ENCODE data around the gene SUSD6. TPM values are rescaled to one million over a fixed set of nuclear protein-coding genes. Genes with fewer than 3 reads are reported as not detected.

The SUSD6 gene
- polyA plus RNA-seq, 2 of the 4 experiments (the other 2 are of a cell fraction) = 4.3 to 7.0 TPM

DNA sequence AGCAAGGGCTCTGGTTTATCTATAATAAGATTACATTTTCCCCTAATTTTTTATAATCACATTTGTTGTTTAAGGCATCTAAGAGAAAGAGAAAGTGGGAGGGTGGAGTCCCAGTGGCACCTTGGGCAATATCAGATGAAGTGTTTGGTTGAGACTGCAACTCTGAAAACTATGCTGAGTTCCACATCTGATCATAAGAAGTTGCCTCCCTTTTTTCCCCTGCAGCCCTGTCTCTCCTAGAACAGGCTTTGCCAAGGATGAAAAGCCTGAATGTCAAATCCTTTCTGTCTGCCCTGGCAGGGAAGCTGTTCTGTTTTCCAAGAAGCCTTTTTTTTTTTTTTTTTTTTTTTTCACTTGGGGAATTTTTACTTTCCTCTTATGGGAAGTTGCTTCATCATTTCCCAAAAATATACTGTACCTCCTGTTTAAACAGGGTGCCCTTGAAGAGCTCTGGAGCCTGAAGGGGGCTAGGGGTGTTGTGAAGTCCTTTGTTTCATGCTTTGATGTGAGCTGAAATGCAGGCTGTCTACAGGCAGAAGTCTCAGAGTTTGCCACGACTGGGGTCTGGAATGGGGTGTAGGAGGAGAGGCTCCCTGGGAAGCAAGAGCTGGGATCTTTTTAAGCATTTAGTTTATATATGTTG lies 71.3 kb downstream of the SUSD6 start:
- Histone ChIP-seq H3K4me3 (no peak overlapping the region), H3K9me3 (no peaks in the 10 kb centered on the region), H3K4me2 (no peak overlapping the region), H3K4me1 (no peaks in the 10 kb centered on the region), H3K27ac (no peak overlapping the region)
- ChIA-PET CTCF (interaction anchor here (0.7 to 1.5 kb wide), 3 partner anchors 10 to 349 kb away, joined by 3 read pairs; no protein-coding TSS in a partner anchor), POLR2A (no interaction called here)
- no peak for TF ChIP-seq TFCP2L1 (CRISPR knock-in tag; IDR thresholded peaks at IDR 0.05)
- no peak for TF ChIP-seq TP53 (CRISPR knock-in tag; IDR thresholded peaks at IDR 0.05)
- TF ChIP-seq EP300 (IDR thresholded peaks at IDR 0.05) = no peak
- no peak for ATAC-seq
- no peak for DNase-seq (ENCODE audit: low read depth in 1 of 2, low spot score in 1 of 2)
- 56% methylated on average over 1 of the region's 1 CpG for WGBS (ENCODE audit: missing lambda C conversion rate)
- FAIRE-seq = no peak

DNA sequence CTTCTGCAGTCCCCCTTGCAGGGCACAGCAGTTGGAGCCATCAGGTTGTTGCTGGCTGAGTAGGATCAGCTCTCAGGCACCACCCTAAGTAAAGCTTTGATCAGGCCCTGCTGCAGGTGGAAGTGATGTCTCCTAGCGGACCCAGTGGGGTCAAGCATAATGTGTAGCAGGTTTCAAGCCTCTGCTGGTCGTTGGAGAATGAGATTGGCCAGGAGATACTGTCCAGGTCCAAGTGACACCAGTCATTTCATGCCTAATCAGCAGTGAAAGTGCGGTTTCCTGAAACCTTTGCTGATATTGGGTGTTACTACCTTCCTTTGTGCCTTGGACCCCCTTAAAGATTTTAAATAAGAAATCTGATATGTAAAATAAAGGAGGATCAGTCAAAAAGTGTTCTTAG lies 72.6 kb downstream of the SUSD6 start:
- FAIRE-seq = no peak
- H3K9me3 ChIP-seq = no peaks in the 10 kb centered on the region
- WGBS (ENCODE audit: missing lambda C conversion rate) = 64% methylated on average over 3 of the region's 3 CpGs
- ChIA-PET CTCF (interaction anchor here (1.7 kb wide), 1 partner anchor 72 kb away, joined by 4 read pairs; the partner anchor contains the start of gene SUSD6), POLR2A (no interaction called here)
- H3K4me2 ChIP-seq = no peak overlapping the region
- H3K27ac ChIP-seq = no peak overlapping the region
- no peak overlapping the region for H3K4me3 ChIP-seq
- no peak for ATAC-seq
- no peak for DNase-seq (ENCODE audit: low read depth in 1 of 2, low spot score in 1 of 2)
- H3K4me1 ChIP-seq = no peaks in the 10 kb centered on the region
- TF ChIP-seq BHLHE40 (IDR thresholded peaks at IDR 0.05; ENCODE audit: low read depth, low read length) = no peak
- TF ChIP-seq, protein P1, sequence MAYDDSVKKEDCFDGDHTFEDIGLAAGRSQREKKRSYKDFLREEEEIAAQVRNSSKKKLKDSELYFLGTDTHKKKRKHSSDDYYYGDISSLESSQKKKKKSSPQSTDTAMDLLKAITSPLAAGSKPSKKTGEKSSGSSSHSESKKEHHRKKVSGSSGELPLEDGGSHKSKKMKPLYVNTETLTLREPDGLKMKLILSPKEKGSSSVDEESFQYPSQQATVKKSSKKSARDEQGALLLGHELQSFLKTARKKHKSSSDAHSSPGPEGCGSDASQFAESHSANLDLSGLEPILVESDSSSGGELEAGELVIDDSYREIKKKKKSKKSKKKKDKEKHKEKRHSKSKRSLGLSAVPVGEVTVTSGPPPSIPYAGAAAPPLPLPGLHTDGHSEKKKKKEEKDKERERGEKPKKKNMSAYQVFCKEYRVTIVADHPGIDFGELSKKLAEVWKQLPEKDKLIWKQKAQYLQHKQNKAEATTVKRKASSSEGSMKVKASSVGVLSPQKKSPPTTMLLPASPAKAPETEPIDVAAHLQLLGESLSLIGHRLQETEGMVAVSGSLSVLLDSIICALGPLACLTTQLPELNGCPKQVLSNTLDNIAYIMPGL (CRISPR knock-in tag; IDR thresholded peaks at IDR 0.05; ENCODE audit: borderline replicate concordance) = no peak
- no peak for TF ChIP-seq RNF2 (IDR thresholded peaks at IDR 0.05; ENCODE audit: borderline replicate concordance, low read depth)
- no peak for TF ChIP-seq TP53 (CRISPR knock-in tag; IDR thresholded peaks at IDR 0.05)

DNA sequence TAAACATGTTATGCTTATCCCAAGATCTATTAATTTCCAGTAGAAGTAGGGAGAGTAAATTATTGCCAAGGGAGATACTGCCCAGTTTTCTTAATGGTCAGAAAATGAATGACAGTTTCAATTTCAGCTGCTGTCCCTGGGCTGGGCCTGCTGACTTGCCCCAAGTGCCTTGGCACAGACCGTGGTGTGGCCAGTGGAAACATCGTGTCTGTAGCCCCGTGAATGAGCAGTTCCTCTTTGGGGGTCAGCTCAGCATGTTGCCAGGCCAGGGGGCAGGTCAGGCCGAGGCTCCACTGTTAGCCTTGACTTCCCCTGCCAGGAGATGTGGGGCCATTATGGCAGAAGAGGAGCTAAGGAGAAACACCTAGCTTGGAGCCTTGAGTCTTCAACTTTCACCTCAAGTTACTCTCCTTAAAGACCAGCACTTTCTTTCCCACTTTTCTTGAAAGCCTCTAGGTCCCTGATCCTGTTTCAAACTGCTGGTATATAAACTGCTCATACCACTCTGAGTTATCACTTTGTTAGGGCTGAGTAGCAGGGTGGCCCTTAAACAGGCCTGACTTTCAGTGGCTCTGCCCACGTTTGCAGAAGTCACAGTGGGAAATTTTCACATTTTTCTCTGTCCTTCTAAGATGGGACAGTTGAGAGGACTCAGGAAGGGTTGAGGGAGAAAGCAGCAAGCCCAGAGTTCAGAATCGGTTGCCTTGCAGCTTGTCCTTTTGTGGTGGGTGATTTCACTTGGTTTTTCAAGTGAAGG lies 73.2 kb downstream of the SUSD6 start:
- FAIRE-seq (no peak), ATAC-seq (no peak), DNase-seq (ENCODE audit: low read depth in 1 of 2, low spot score in 1 of 2) (no peak)
- ChIA-PET CTCF (interaction anchor here (1.2 to 1.7 kb wide), 3 partner anchors 20 to 73 kb away, joined by 3 to 5 read pairs (median 4); partner anchors contain the start of gene SUSD6), POLR2A (no interaction called here)
- H3K4me1 ChIP-seq = no peaks in the 10 kb centered on the region
- no peak overlapping the region for H3K27ac ChIP-seq
- H3K4me3 ChIP-seq = no peak overlapping the region
- WGBS (ENCODE audit: missing lambda C conversion rate) = 57% methylated on average over 6 of the region's 6 CpGs
- H3K9me3 ChIP-seq = no peaks in the 10 kb centered on the region
- TF ChIP-seq RCOR1 (IDR thresholded peaks at IDR 0.05; ENCODE audit: low read depth, low read length) = no peak
- TF ChIP-seq CBX2 (IDR thresholded peaks at IDR 0.05; ENCODE audit: borderline replicate concordance, low read depth) = no peak
- TF ChIP-seq, protein P1 (CRISPR knock-in tag; IDR thresholded peaks at IDR 0.05; ENCODE audit: borderline replicate concordance) = no peak
- no peak overlapping the region for H3K4me2 ChIP-seq

DNA sequence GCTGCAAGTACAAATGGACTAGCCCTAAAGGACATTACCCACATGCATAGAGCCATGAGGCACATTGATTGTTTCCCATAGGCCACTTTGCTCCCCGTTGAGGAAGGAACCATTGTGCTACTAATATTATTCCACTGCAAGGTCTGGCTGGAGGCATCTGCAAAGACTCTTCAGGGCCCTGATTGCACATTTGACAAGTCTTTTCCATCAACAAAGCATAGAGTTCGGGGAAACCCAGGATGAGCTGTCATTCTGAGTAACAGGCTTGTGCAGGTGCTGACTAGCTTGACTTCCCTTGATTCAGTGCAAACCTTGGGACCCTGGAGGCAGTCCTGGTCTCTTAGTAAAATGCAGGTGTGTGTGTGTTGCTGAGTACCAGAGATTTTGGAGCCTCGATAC lies 73.8 kb downstream of the SUSD6 start:
- TF ChIP-seq JUN (IDR thresholded peaks at IDR 0.05) (no peak), HEYL (CRISPR knock-in tag; IDR thresholded peaks at IDR 0.05) (no peak), POLR2AphosphoS2 (conservative IDR thresholded peaks at IDR 0.05; ENCODE audit: low read length) (no peak), ZC3H11A (IDR thresholded peaks at IDR 0.05) (no peak), HOXB13 (CRISPR knock-in tag; IDR thresholded peaks at IDR 0.05; ENCODE audit: low read depth) (no peak), ESRRA (IDR thresholded peaks at IDR 0.05; ENCODE audit: borderline replicate concordance, low read length) (no peak), MYC (IDR thresholded peaks at IDR 0.05; ENCODE audit: borderline replicate concordance, low read length) (no peak), CHD4 (IDR thresholded peaks at IDR 0.05; ENCODE audit: borderline replicate concordance) (no peak), JUNB (IDR thresholded peaks at IDR 0.05) (no peak)
- TF ChIP-seq, protein P2, sequence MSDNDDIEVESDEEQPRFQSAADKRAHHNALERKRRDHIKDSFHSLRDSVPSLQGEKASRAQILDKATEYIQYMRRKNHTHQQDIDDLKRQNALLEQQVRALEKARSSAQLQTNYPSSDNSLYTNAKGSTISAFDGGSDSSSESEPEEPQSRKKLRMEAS (IDR thresholded peaks at IDR 0.05) = no peak
- TF ChIP-seq, protein P3, sequence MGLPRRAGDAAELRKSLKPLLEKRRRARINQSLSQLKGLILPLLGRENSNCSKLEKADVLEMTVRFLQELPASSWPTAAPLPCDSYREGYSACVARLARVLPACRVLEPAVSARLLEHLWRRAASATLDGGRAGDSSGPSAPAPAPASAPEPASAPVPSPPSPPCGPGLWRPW (IDR thresholded peaks at IDR 0.05) = no peak
- TF ChIP-seq, protein P4, sequence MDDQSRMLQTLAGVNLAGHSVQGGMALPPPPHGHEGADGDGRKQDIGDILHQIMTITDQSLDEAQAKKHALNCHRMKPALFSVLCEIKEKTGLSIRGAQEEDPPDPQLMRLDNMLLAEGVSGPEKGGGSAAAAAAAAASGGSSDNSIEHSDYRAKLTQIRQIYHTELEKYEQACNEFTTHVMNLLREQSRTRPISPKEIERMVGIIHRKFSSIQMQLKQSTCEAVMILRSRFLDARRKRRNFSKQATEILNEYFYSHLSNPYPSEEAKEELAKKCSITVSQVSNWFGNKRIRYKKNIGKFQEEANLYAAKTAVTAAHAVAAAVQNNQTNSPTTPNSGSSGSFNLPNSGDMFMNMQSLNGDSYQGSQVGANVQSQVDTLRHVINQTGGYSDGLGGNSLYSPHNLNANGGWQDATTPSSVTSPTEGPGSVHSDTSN (IDR thresholded peaks at IDR 0.05) = no peak
- TF ChIP-seq, protein P5, sequence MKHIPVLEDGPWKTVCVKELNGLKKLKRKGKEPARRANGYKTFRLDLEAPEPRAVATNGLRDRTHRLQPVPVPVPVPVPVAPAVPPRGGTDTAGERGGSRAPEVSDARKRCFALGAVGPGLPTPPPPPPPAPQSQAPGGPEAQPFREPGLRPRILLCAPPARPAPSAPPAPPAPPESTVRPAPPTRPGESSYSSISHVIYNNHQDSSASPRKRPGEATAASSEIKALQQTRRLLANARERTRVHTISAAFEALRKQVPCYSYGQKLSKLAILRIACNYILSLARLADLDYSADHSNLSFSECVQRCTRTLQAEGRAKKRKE (CRISPR knock-in tag; IDR thresholded peaks at IDR 0.05; ENCODE audit: low read depth) = no peak
- CTCF ChIA-PET = interaction anchor here (1.2 to 1.7 kb wide), 3 partner anchors 20 to 73 kb away, joined by 3 to 5 read pairs (median 4); partner anchors contain the start of gene SUSD6
- ATAC-seq (no peak), FAIRE-seq (no peak), DNase-seq (ENCODE audit: low read depth in 1 of 2, low spot score in 1 of 2) (no peak)
- no peak overlapping the region for H3K4me3 ChIP-seq
- POLR2A ChIA-PET = no interaction called here
- no peaks in the 10 kb centered on the region for H3K9me3 ChIP-seq
- no peak overlapping the region for H3K27ac ChIP-seq
- no peaks in the 10 kb centered on the region for H3K4me1 ChIP-seq
- WGBS (ENCODE audit: missing lambda C conversion rate) = 50% methylated on average over 3 of the region's 3 CpGs
- no peak overlapping the region for H3K4me2 ChIP-seq
